Activated CD4-positive, alpha-beta T cell treated with anti-CD3 and anti-CD28 coated beads for 1 hour (primary cell): ENCODE measurements around the gene THAP7.

Source experiments
- DNase-seq: peaks from one replicate; pipeline ENCODE4 v3.0.0-alpha.2; 2020

The THAP7 gene

DNA sequence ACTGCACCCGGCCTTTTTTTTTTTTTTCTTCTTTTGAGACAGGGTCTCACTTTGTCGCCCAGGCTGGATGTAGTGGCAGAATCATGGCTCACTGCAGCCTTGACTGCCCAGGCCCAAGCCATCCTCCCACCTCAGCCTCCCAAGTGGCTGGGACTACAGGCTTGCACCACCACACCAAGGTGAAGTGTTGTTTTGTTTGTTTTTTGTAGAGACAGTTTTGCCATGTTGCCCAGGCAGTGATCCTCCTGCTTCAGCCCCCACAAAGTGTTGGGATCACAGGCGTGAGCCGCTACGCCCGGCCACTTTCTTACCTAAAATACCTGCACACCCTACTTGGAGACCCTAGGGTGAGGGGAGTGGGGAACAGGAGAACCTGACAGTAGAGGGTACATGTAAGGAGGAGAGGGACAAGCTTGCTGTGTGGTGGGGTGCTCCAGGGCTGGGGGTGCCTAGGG lies 39.4 kb downstream of the THAP7 start:
- no peak for DNase-seq

DNA sequence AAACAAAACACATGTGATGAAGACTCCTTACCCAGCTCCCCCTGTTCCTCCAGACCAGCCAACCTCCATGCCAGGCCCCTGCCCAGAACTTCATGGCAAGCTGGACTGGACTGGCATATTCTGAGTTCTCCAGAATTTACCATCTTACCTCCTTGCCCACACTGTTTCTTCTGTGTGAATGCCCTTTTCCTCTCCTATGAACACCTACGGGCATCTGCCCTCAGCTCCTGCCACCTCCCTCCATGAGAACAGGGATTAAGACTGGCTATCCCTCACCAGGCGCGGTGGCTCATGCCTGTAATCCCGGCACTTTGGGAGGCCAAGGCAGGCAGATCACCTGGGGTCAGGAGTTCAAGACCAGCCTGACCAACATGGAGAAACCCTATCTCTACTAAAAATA lies 41.3 kb downstream of the THAP7 start:
- DNase-seq = no peak

DNA sequence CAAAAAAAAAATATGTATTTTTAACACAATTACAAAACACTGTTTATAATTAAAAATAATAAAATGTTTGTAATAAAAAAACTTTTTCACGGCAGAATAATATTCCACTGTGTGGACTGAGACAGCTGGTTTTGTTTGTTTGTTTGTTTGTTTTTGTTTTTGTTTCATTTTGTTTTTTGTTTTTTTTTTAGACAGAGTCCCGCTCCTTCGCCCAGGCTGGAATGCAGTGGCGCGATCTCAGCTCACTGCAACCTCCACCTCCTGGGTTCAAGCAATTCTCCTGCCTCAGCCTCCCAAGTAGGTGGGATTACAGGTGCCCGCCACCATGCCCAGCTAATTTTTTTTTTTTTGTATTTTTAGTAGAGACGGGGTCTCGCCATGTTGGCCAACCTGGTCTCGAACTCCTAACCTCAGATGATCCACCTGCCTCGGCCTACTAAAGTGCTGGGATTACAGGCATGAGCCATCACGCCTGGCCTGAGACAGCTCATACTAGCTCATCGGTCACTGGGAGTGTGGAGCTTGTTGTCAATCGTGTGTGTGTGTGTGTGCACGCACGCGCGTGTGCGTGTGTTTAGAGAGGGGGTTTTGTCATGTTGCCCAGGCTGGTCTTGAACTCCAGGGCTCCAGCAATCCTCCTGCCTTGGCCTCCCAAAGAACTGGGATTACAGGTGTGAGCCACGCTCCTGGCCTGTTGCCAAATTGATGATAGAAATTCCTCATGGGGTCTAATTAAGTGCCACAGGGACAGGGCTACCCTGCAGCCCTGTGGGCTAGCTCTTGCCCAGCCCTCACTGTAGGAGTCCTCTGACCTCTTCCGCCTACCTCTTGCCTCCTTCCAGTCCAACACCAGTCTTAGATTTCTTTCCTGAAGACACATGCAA lies 42.1 kb downstream of the THAP7 start:
- DNase-seq = no peak

DNA sequence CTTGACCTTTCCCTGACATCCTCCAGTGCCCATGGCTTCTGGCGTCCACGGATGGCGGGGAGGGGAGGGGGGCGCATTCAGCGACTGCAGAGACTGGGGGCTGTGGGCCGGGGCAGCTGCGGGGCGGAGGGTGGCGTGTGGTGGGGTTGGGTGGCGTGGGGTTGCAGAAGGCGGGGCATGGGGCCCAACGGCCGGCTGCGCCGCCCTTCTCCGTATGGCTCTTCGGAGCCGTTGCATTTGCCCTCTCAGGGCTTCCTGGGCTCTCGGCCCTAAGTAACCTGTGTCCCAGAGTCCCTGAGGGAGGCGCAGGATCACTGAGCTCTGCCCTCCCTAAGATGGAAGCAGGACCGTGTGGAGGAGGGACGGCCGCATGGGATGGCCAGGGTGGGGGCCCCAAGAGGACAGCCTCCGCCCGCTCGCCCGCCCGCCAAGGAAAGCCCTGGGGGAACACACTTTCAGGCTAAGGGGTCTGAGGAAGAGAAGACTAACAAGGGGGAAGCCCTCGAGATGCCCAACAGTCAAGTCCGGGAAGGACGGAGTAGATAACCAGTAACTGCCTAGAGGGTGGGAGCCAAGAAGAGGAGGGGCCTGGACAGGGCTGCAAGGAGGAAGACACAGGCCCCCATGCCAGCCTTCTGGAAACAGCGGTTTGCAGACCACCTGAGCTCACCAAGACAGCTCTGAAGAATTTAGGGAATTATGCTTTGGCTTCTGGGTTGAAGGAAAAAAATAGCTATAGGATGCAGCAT lies 44.1 kb downstream of the THAP7 start:
- no peak for DNase-seq

DNA sequence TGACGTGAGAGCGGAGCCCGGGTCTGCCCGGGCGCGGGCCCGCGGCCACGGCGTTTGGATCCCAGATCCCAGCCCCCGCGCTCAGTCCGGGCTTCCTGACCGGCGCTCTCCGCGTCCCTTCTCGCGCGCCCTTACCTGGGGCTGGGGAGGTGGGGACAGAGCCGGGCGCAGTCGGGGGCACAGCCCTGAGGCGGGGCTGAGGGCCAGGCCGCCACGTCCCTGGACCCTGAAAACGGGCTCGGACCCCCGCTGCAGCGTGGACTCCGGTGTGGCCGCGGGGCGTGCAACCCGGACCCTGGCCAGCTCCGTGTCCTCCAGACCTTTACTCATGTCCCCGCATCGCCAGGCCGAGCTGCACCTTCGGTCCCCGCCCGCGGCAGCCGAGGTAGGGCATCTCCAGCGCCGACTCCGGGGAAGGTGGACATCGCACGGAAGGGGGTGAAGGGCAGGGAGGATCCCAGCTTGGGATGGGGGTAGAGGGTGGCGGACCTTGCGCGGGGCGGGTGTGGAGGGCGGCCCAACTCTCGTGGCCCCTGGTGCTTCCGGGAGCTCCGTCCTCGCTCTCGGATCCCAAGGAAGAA lies 44.7 kb downstream of the THAP7 start:
- DNase-seq = no peak

DNA sequence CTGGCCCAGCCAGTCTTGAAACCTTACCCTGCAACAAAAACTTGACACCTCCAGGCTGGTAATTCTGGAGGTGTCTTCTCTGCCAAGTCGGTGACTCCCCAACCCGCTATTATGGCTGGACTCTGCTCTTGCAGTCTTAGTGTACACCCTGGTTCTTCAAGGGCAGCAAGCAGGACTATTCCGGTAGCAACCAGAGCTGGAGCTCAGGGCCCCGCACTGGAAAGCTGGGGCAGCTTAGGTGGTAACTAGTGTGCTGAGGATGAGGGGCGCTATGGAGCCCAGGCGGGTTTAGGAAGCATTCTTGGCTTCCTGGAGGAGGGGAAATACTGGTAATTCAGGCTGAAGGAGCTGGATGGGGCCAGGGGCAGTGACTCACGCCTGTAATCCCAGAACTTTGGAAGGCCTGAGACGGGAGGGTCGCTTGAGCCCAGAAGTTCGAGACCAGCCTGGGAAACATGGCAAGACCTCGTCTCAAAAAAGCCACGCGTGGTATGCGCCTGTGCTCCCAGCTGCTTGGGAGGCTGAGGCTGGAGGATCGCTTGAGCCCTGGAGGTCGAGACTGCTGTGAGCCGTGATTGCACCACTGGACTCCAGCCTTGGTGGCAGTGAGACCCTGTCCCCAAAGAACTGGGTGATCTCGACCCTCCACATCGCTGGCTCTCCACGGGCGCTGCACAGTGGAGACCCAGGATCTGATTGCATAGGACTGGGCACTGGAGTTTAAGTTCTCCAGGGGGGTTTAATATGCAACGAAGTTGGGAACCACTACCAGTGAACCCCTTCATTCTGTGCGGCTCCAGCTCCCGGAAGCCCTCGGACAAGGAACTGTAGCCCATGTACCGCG lies 45.4 kb downstream of the THAP7 start:
- no peak for DNase-seq

DNA sequence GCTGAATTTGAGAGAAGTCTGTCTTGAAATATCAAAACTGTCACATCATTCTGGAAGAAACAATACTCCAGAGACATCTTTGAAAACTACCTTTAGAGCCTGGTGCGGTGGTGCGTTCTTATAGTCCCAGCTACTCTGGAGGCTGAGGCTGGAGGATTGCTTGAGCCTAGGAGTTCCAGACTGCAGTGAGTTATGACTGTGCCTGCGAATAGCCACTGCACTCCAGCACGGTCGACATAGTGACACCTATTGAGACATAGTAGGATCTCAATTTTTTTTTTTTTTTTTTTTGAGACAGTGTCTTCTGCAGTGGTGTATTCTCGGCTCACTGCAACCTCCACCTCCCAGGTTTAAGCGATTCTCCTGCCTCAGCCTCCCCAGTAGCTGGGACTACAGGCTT lies 46.4 kb downstream of the THAP7 start:
- DNase-seq = no peak

DNA sequence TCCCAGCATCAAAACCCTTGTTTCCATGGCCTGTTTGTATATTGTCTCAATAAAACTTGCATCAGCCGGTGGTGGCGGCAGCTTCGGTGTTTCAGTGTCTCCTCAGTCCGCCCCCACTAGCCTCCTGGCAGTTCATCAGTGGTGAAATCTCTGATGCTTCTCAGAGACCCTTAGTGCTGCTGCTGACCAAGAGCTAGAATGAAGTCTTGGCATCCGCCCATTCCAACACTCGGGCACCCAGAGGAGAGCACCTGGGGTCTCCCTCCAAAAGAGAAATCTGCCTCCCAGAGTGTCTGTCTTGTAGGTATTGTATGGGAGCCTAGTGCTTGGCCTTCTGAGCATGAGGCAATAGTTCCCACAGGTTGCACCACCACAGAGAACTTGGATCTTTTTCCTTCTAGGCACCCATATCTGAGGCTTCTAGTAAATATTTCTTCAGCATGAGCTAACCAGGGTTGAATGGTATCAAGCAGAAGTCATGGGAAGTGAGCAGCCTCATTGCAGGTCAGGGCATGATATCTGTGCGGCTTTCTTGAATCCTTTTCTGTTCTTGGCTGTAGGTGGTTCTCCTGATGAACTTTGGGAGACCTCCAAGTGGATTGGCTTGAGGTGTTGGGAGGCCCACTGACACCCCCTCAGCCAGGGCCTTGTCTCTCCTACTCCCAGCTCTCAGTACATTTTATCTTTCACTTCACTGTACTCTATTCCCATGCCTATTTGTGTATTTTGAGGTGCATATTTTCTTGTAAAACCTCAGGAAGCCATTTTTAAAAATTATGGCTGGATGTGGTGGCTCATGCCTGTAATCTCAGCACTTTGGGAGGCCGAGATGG lies 48.0 kb downstream of the THAP7 start:
- DNase-seq = no peak

DNA sequence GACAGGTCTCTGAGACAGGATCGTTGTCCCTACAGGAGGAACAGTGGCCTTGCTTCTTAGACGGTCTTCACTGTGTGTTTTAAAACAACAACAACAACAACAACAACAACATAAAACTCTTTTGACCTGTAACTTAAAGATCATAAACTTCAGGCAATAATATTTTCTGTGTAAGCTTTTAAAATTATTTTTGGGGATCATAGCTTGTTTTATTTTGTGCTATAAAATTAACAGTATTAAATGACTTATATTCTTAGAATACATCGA lies 48.6 kb downstream of the THAP7 start:
- DNase-seq = no peak

DNA sequence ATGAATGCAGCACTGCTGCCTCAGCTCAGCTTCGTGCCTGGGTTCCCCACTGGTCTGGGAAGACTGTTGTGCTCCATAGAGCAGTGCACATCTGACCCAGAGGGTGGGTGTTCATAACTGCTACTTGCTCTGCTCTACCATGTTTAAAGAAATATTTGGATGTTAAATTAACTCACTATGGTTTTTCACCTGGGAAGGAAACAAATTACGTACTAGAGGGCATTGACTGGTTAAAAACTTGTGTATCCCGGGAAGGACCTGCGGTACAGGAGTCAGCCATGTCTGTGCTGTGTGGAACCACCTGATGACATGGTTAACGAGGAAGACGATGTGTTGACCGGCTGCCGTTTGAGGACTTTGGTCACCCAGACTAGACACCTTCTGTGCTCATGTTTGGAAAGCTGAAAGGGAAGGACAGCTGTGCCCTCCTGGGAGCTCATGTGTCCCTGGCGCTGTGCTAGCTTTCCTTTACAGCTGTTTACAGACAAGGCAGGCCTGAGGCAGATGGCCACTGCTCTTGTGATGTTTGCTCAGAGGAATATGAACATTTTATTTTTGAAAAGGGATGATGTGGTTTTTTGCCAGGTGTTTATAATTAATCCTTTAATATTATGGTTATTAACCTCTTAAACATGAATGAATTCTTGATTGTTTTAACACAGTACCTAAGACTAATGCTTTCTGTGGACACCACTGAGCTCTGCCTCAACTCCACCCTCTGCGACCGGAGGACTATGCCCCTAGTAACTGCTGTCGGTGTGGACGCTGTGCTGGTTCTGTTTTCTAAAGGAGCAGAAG lies 49.2 kb downstream of the THAP7 start:
- DNase-seq = no peak

DNA sequence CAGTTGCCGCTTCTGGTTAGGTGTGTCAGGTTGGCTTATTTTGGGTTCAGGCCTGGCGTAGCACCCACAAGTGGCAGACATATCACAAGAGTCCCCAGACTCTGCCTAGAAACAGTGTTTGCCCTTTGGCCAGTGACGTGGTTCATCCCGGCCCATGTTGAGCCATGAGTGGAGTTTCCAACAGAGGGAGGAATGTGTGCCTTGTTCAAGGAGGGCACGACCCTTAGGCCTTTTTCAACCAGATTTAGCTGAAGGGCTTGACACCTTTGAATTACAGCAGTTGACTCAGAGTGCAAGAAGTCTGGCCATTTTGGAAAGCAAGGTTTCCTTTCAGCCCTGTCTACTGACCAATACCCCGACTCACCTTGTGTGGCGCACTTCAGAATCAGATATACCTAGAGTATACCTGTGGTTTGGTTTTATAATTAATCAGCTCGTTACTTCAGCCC lies 50.0 kb downstream of the THAP7 start:
- no peak for DNase-seq

DNA sequence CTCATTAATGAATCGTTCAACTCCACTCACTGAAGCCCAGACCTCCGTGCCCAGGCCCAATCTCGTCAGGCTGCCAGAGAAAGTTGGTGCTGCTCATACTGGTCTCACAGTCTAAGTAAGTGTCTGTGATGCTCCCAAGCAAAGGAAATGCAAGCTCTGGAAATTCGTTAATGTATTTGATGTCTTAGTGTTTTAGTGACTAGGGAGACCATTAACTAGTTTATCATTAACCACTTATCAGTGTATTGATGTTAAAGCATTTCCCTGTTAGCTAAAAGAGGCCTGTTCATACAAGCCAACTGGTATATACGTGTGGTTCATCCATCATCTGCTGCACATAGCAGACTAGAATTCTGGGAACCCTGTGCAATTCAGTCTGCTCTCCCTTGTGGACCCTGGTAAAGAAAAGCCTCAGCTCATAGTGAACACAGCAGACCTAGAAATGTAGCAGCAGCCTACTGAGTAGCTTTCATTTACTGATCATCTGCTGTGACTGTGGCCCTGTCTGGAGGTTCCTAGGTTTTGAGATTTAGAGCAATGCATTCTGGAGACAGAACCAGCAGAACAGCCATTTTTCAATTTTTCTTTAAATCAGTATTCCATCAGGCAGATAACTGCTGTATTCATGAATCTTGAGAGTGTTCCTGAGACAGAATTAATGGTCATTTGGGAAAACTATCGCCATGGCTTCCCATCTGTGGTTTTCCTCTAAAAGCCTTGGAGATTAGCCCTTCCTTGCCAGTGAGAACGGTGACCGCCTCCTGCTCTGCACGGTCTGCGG lies 50.6 kb downstream of the THAP7 start:
- no peak for DNase-seq

DNA sequence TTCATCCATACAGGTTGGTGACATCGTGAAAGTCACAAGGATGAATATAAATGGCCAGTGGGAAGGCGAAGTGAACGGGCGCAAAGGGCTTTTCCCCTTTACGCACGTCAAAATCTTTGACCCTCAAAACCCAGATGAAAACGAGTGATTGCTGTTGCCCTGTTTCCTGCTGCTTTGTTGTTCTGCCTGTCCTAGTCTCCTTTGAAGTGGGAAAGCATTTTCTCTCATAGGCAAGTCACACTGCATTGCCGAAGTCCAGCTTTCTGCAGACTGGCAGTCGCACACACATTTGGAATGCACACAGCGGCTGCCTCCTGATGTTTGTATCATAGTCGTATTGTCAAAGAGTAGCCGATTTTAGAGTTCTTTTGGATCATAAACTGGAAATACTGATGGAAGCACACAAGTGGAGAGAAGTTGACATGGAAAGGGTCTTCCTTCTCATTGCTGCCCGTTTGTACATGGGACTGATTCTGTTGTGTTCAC lies 52.2 kb downstream of the THAP7 start:
- DNase-seq = no peak
